ENCODE measurements around the gene RAPSN.

GRCh38 chr11:47464483-47464882 is 15.5 kb upstream of the RAPSN start:
- TF ChIP-seq POLR2A (IDR thresholded peaks at IDR 0.05) = no peak
- no peak for TF ChIP-seq CTCF (IDR thresholded peaks at IDR 0.05)

Measured in transverse colon (tissue), 3 donors.